ENCODE results near the gene C1QTNF12. TPM values are rescaled to one million over a fixed set of nuclear protein-coding genes. Genes with fewer than 3 reads are reported as not detected.
A peak's percentile ranks its signal among the peaks of the same experiment; 100 is the strongest.

The C1QTNF12 gene
- total and polyA plus RNA-seq, 2 experiments from 2014 or later, result 4.1 to 4.2 TPM

- ATAC-seq (peak; percentile 4), DNase-seq (ENCODE audit: low spot score) (peak; percentile 31)
- TF ChIP-seq ETS1 (IDR thresholded peaks at IDR 0.05) (no peak), POLR2AphosphoS5 (IDR thresholded peaks at IDR 0.05; ENCODE audit: low read depth) (no peak), ZNF114 (CRISPR knock-in tag; IDR thresholded peaks at IDR 0.05) (no peak), CTCF (conservative IDR thresholded peaks at IDR 0.05; ENCODE audit: low read depth in 2 of 2) (peak; percentile 10 to 32; a peak in 2 of 4 replicates)
- peaks cover 7% of the 10 kb centered on the region for H3K27me3 Mint-ChIP-seq (ENCODE audit: insufficient read depth, low read depth, poor library complexity)
- H3K27me3 ChIP-seq (ENCODE audit: insufficient read depth), result peaks cover 13% of the 10 kb centered on the region; the same call in 1 of the 2 replicates
- no peaks in the 10 kb centered on the region; the same call in 2 of the 3 replicates for H3K9me3 Mint-ChIP-seq
- no peaks in the 10 kb centered on the region for H3K79me2 ChIP-seq (replicated peaks; ENCODE audit: insufficient read depth)
- no peaks in the 10 kb centered on the region for H3F3A ChIP-seq (replicated peaks; ENCODE audit: low read depth)
- no peaks in the 10 kb centered on the region for H3K4me1 Mint-ChIP-seq
- peak overlapping the region; percentile 56 for H3K4me3 Mint-ChIP-seq
- peak overlapping the region; percentile 52; the same call in 1 of the 2 replicates for H3K4me3 ChIP-seq
- no peak overlapping the region for H3K27ac ChIP-seq (ENCODE audit: low read depth)
- H3K36me3 ChIP-seq (ENCODE audit: insufficient read depth), result no peaks in the 10 kb centered on the region
- H3K36me3 Mint-ChIP-seq (ENCODE audit: low read depth), result no peaks in the 10 kb centered on the region
- H3K9me2 ChIP-seq (ENCODE audit: insufficient read depth), result no peaks in the 10 kb centered on the region
- H3K4me1 ChIP-seq (ENCODE audit: insufficient read depth), result no peaks in the 10 kb centered on the region
- H3K27ac Mint-ChIP-seq, result no peak overlapping the region
- H3K4me2 ChIP-seq, result peak overlapping the region; percentile 76; the same call in 1 of the 2 replicates
- no peaks in the 10 kb centered on the region for H4K20me1 ChIP-seq (replicated peaks; ENCODE audit: insufficient read depth)
- H2AFZ ChIP-seq, result no peak overlapping the region
These were observed 39.5 kb downstream of the C1QTNF12 start for GRCh38 chr1:1206966-1207531.

GRCh38 chr1:1206376-1206965 lies 40.1 kb downstream of the C1QTNF12 start, which contains the start of gene TNFRSF18:
Gene TNFRSF18 (minus strand): TSS chr1:1206592. CDS start chr1:1206571, 21 bp downstream.
- Mint-ChIP-seq H3K27ac (no peak within 1 kb of the TSS), H3K27me3 (ENCODE audit: insufficient read depth, low read depth, poor library complexity) (peaks cover 7% of the 10 kb centered on the region), H3K9me3 (no peaks in the 10 kb centered on the region; the same call in 2 of the 3 replicates), H3K36me3 (ENCODE audit: low read depth) (no peaks in the 10 kb centered on the region), H3K4me1 (no peaks in the 10 kb centered on the region), H3K4me3 (peak within 1 kb of the TSS; percentile 56)
- Histone ChIP-seq H3K4me3 (peak within 1 kb of the TSS; percentile 52), H3K4me1 (ENCODE audit: insufficient read depth) (no peaks in the 10 kb centered on the region), H3K27ac (ENCODE audit: low read depth) (no peak within 1 kb of the TSS), H3K27me3 (ENCODE audit: insufficient read depth) (peaks cover 13% of the 10 kb centered on the region; the same call in 1 of the 2 replicates), H3K4me2 (peak within 1 kb of the TSS; percentile 76), H3F3A (replicated peaks; ENCODE audit: low read depth) (no peaks in the 10 kb centered on the region), H4K20me1 (replicated peaks; ENCODE audit: insufficient read depth) (no peaks in the 10 kb centered on the region), H3K9me2 (ENCODE audit: insufficient read depth) (no peaks in the 10 kb centered on the region), H2AFZ (peak within 1 kb of the TSS; percentile 56), H3K36me3 (ENCODE audit: insufficient read depth) (no peaks in the 10 kb centered on the region), H3K79me2 (replicated peaks; ENCODE audit: insufficient read depth) (no peaks in the 10 kb centered on the region)
- ATAC-seq (peak; percentile 67), DNase-seq (ENCODE audit: low spot score) (peak; percentile 68)
- no peak for TF ChIP-seq ZNF114 (CRISPR knock-in tag; IDR thresholded peaks at IDR 0.05)
- no peak for TF ChIP-seq ETS1 (IDR thresholded peaks at IDR 0.05)
- no peak for TF ChIP-seq JUNB (IDR thresholded peaks at IDR 0.05; ENCODE audit: unreplicated experiment)
- TF ChIP-seq EZH2phosphoT487 (IDR thresholded peaks at IDR 0.05; ENCODE audit: unreplicated experiment), result no peak
- no peak for TF ChIP-seq CREB1 (CRISPR knock-in tag; IDR thresholded peaks at IDR 0.05; ENCODE audit: low read depth)
- no peak for TF ChIP-seq STAT1 (IDR thresholded peaks at IDR 0.05; ENCODE audit: unreplicated experiment)
- no peak for TF ChIP-seq ZNF331 (CRISPR knock-in tag; IDR thresholded peaks at IDR 0.05; ENCODE audit: low read depth)
- no peak for TF ChIP-seq EZH2 (IDR thresholded peaks at IDR 0.05; ENCODE audit: low read depth, unreplicated experiment)
